NCI-H69 (cell line): Measurements from ENCODE around the gene FLII.
A peak's percentile ranks its signal among the peaks of the same experiment; 100 is the strongest.

Experiments
- DNase-seq: peaks from one replicate; lab custom pipeline; 2025; lab: John Stamatoyannopoulos, UW

The FLII gene

DNA sequence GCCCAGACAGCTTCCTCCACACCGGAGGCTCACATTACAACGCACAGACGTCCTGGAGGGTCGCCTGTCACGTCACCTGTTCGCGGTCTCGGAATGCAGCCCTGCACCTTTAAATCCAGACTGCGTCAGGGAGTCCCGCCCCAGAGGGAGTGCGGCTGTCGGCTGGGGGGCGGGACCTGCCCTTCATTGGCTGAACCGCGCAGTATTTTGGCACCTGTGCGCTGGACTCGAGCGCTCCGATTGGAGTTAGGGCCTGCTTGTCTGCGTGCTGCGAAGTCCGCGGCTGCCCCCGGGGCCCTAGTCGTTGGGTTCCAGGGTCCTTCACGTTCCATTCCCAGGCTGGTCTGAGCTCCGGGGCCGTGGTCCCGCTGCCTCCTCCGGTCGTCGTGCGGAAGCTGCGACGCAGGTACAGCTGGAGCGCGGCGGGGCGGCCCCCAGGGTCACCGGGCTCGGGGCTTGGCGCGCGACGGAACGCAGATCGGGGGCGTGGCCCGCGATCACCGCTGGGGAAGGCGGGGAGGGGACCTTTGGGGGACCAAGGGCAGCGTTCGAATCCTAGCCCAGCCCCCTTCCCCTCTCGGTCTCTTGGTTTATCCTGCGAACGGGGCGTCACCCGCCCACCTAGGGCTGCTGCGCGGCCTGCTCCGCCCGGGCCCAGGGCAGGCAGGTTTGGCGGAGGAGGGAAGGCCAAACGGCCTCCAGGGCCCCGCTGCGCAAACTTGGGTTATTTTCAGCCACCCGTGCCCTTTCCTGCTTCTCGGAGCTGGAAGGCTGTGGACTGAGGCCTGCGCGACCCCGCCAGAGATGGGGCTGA lies 2.0 kb upstream of the FLII start, which contains the start of gene MIEF2:
Gene MIEF2 (plus strand): TSS at position 331 of the 814 bp plus-strand sequence. CDS start 2,059 bp downstream, outside the sequence.
- DNase-seq: peak; percentile 92

- no peak for DNase-seq
Observed at GRCh38 chr17:18259621-18260331, 1.2 kb upstream of the FLII start.

- peak; percentile 34 for DNase-seq
Observed at GRCh38 chr17:18257982-18258355, 569 bp downstream of the FLII start.

DNA sequence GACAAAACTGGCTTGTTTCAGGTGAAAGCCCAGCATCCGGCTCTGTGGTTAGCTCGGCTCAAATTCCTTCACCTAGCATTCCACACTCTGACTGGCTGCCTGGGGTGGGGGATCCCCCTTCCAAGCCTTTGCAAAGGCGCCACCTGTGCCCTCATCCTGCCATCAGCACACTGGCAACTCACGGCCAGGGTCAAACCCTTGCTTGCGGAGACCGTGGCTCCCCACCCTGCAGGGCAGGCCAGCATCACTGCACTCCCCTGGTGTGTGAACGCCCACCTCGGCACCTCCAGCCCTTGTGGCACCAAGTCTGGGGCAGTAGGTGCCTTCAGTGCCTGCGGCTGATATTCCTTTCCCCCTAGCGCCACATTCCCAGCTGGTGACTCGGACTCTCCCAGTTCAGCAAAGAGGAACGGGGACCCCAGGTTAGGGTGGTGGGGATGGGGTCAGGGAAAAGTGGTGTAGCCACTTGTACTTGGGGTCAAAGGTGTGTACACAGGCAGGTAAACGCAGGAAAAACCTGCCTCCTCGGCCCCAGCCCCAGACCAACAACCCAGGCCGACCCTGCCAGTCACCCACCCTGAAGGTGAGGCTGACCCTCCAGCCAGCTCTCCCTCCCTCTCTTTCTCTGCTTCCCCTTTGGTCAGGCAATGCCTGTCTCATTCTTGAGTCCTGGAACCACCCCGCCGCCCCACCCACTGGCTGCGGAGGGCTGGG lies 1.1 kb downstream of the FLII start:
- peak; percentile 34 for DNase-seq

DNA sequence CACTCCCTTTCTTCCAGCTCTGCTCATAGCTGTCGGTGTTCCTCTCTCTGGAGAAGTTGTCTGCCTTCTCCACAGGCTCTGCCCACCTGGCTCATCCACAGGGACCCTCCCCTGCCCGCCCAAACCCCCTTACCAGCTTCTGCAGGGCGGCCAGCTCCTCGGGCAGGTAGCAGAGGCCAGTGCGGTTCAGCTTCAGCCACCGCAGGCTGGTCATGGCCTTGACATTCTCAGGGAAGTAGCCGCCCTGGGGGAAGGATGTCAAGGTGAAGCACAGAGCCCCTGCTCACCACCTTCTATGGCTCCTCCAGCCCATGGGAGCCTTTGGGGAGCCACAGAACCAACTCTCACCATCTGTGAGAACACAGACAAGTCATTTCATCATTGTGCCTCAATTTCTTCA lies 1.8 kb downstream of the FLII start:
- DNase-seq: no peak

- no peak for DNase-seq
Observed at GRCh38 chr17:18256351-18256750, 2.2 kb downstream of the FLII start.

DNA sequence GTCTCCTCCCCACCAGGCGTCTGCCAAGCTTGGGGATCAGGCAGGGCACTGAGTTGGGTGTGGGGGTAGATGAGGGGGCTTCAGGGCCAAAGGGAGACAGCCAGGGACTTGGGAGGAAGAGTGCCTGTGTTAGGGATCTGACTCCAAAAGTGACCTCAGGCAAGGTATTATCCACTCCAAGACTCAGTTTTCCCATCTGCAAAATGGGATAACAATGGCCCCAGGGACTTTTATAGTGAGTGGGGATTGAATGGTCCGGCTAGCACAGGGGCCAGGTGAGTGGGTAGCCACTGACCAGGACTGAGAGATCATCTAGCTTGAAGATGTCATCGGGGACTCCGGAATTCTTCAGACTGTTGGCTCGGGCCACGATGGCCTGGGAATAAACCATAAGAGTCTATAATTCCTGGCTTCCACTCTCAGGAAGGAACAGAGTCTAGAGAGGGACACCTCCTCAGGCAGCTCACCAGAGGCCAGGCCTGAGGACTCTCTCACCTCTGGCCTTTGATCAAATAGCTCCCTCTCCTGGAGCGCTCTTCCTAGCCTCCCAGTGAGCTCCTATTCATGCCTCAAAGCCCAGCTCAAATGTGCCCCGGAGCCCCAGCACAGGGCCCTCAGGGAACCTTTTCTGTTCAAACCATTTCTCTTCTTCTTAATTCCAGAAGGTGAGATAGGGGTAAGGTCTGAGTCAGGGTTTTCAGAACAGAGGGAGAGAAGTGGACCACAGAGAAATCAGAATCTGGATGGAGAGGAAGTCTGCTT lies 3.5 kb downstream of the FLII start:
- no peak for DNase-seq

GRCh38 chr17:18253947-18254821 lies 4.4 kb downstream of the FLII start:
- DNase-seq: no peak

DNA sequence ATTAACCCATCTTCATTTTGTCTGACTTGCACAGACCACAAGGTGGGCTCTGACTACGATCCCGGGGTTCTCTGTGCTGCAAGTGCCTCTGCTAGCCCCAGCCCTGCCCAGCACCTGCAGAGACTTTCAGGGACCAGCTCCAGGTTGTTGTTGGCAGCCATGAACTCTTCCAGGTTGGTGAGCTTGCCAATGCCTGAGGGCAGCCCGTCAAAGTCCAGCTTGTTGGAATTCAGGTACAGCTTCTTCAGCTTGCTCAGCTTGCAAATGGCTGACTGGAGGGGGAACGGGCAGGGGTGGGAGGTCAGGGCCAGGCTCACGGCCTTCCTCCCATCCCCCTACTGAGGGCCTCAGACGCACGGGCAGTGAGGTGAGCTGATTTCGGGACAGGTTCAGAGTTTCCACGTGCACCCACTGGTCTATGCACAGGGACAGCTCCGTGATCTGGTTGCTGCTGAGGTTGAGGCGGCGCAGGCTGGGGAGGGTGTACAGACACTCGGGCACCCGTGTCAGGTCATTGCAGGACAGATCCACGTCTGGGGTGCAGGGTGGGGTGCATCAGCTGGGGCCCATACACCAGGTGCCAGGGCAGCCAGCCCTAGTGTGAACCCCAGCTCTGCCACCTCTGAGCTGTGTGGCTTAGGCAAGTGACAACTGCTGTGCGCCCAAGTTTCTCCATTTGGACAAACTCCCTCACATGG lies 5.2 kb downstream of the FLII start:
- no peak for DNase-seq

GRCh38 chr17:18252160-18252559 lies 6.4 kb downstream of the FLII start:
- no peak for DNase-seq

GRCh38 chr17:18251204-18251603 lies 7.3 kb downstream of the FLII start:
- no peak for DNase-seq

DNA sequence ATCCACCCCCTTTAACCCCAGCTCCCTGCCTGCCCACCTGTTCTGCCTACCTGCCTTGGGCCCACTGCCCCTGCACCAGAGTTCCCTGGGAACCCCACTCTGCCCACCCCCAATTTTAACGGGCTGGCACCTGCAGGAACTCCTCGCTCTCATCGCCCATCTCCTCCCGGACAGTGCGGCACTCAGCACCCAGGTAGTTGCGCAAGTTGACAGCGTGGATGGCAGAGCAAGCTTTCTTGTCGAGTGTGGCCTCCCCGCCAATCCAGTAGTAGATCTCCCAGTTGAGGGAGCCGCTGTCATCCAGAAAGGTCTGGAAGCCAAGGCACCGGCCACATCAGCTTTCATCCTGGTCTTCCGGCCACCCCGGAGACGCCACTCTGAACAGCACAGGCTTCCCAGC lies 7.8 kb downstream of the FLII start:
- no peak for DNase-seq

GRCh38 chr17:18250259-18250658 lies 8.3 kb downstream of the FLII start:
- DNase-seq: peak; percentile 86

DNA sequence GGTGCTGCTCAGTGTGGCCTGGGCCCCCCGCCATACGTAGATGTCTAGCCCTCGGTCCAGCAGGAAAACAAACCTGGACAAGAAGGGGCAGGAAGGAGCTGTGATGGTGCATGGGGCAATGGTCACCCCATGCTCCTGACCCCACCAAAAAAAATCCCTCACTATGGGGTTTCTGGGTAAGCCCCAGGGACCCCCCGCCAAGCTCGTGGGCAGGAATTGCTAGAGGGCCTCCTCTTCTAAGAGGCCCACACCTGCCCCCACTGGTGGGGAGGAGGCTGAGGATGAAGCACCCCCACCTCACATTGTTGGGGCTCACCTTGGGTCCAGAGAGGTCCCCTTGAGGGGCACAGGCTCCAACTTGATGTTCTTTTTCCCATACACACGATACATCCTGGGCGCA lies 9.7 kb downstream of the FLII start:
- DNase-seq: no peak

DNA sequence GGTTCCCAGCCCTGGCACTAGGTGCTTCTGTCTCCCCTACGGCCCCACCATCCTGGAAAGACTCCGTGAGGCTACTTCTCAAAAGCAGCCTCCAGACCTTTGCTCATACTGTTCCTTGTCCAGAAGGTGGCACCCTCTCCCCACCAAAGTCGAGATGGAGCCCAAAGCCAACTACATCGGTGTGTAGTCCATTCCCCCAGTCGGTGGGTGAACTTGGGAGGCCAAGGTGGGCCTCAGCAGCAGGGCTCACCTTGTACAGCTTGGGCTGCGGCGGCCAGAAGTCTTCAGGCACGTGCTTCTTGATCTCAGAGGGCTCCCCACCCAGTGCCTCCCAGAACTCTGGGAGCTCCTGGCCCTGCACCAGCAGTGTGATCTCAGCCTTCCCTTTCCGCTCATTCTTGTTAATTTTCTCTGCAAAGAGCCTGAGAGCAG lies 10.2 kb downstream of the FLII start:
- DNase-seq: peak; percentile 75

DNA sequence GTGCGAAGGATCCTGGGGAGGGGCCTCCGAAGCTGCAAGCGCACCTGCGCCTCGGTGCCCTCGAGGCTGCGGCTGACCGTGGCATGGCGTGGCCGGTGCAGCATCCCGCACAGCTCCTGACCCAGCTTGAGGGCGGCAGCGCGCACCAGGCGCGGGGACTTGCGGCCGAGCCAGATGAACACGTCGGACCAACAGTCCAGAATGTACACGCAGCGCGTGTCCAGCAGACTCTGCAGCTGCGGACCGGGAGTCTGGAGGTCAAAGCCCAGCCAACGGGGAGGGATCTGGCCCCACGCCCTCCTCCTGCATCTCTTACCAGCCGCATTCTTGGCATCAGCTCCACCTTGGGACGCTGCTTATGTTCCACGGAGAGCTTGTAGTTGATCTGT lies 10.9 kb downstream of the FLII start:
- DNase-seq: no peak

DNA sequence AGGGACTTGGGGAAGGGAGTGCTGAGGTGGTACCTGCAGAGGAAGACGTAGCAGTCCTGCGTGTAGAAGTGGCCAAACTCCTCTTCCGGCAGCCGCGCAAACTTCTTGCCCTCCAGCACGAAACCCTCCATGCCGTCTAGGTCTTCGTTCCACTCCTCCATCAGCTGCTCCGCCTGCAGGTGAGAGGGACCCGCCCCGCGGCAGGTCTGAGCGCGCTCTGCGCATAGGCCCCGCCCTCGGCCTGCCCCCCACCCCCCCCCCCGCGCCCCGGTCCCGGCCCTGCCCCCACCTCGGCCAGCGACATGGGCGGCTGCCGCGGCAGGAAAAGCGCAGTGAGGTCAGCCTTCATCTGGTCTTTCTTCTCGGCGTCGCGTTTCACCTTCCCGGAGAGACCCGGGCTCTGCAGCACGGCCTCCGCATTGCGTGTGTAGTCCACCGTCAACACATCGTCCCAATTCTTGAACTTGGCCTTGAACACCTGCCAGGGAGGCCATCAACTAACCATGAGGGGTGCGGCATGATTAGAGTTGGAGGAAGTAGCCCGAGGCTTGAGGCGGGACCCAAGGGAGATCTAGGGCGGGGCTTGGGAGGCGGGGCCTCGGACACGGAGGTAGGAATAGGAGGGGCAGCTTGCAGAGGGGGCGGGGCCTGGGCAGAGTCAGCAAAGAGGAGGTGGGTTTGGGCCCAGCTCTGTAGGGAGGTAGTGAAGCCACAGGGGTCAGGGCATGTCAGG lies 11.5 kb downstream of the FLII start:
- DNase-seq: peak; percentile 89

GRCh38 chr17:18246109-18246725 lies 12.3 kb downstream of the FLII start:
- DNase-seq: no peak
